ENCODE data around the gene TFPI.
"Not testable (repeated sequence)": the region's sequence is repeated elsewhere in the genome, so short reads cannot be mapped to it uniquely, and the experiment has no call there.

The TFPI gene

DNA sequence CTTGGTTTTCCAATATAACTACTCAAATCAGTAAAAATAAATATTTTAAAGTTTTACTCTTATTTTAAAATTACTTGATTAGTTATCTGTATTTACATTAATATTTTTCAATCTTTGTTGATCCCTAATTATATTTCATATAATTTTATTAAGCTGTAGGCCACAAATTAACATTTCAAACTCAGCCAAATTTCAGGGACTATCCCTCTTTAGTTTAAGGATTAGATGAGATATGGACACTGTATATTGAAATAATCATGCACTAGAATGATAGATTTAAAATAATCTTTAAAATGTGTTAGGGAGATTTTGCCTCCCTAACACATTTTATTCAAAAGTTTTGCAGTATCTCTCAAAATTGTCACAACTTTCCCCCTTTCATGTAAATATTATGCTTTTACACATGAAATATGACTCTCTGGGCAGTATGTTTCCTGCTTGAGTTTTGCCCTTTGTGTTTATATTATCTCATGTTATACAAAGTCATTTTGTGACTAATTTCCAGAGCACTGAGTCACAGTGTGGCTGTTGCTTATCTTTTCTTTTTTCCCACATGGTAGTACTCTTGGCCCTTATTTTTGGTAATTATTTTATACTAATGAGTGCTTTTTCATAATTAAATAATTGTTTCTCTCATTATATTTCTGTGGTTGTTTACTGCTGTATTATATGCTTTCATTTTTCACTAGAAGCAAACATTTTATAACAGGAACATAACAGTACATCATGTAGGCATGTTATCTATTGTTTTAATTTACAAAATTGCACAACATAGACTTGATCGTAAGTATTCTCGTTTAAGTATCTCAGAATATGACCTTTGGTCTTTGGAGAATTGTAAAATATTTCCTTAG is 1.2 kb downstream of the TFPI start:
- DNase-seq = peak; percentile 79

GRCh38 chr2:187552381-187552780 is 1.9 kb downstream of the TFPI start:
- DNase-seq = no peak

GRCh38 chr2:187550857-187551256 is 3.4 kb downstream of the TFPI start:
- no peak for DNase-seq

- no peak for DNase-seq
Observed at GRCh38 chr2:187549951-187550555, 4.2 kb downstream of the TFPI start.

DNA sequence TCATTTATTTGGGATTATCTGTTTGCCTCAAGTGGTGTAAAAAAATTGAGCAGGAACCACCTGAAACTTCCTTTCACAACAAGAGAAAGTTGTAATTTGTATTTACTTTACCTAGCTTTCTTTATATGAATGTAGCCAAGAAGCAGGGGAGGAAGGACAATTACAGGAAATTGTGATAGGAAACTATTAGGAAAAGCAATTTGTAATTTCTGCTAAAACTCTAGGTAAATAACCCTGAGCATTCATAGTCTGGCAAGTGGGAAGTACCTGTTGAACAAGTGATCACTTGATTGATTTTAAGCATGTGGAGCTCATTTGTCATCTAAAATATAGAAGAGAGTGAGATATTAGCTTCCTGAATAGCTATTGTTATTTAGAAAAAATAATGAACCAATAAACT is 5.0 kb downstream of the TFPI start:
- DNase-seq = no peak

DNA sequence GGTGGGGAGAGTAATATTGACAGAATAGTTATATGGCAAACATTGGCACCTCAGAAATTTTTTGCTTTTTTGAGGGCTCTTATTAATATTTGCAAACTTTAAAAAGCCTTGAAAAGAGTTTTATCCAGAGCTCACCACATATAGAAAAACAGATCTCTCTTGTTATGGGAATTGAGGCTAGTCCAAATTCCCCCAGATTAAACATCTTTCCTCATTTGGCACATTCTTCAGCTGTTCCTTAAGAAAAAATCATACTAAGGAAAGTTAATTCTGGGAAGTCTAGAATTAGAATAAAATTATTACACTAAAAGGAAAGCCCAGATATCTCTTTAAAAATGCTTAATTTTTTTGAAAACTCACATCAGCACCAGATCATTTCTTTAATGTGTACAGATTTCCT is 5.6 kb downstream of the TFPI start:
- DNase-seq = no peak

GRCh38 chr2:187547353-187547979 is 6.8 kb downstream of the TFPI start:
- peak; percentile 97 for DNase-seq

GRCh38 chr2:187546762-187547333 is 7.4 kb downstream of the TFPI start:
- DNase-seq = peak; percentile 35

DNA sequence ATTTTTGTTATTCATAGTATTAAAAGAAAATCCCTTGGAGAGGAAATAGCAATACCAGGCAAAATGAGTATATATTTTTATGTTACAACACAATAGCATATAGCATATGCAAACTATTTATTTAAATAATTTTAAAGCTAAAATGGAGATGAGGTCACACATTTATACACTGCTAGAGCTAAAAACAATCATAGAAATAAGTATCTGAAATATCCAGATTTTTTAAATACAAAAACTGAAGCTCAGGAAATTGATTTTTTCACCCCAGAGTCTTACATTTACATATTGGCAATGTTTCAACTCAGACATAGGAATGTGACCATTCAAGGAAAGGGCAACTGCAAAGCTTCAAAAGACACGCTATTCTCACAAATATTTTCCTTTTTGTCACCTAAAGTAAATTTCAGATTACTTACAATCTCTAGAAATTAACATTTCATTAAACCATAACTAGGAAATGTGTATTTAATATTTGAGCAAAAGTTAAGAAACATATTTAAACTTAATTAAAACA is 8.9 kb downstream of the TFPI start:
- DNase-seq = no peak

- no peak for DNase-seq
Observed at GRCh38 chr2:187544371-187545080, 9.7 kb downstream of the TFPI start.

GRCh38 chr2:187543488-187543887 is 10.7 kb downstream of the TFPI start:
- DNase-seq = no peak

DNA sequence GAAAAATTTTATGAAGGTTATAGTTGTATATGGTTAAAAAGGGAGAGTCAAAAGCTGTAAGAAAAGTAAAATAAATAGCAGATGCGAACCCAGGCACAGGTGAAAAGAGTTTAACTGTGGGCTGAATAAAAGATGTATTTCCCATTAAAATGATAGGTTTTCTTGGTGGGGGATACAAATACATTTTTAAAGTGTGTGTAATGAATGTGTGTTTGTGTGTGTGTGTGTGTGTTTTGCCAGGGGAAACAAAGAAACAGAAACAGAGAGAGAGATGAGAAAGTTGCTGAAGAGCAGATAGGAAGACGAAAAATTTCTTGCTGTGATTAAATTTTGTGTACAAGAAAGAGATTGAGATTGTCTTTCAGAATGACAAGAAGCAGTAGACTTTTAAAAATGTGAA is 12.1 kb downstream of the TFPI start:
- no peak for DNase-seq

DNA sequence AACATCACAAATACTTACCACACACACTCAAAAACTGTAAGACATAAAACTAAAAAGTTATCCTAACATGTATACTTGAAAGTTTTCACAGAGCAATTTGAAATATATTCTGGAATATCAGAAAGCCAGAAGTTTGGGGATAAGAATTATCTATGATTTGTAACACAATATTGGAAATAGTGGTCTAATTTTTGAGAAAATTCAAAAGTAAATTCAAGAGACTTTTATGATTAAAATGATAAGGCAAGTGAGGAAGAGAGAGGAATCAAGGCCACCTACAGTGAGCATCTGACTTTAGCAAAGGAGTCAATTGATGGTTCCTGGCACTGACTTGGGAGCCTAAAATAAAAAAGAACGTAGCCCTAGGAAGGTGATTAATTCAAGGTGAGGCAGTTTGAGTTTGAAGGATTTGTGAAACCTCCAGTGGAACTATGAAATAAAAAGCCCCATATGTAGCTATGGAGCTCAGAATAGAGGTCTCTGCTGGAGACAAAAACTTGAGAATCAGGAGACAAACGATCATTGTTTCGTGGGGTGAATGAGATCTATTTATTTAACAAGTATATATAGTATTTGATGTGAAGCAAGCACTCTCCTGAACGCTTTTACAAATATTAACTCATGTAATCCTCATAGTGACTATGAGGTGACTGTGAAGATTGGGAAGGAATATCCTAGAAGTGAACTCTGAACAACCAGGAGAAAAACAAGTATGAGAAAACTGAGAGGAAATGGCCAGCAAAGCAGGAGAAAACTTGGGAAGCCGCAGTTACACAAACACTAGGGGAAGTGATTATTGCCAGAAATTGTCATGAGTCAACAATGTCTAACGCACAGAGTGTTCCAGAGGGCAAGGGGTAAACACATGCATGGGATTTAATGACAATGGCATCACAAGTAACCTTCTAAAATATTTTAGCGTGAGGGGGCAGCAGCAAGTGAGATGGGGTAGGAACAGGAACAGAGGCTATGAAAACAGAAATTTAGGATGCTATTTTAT is 12.8 kb downstream of the TFPI start:
- DNase-seq = peak; percentile 91

GRCh38 chr2:187538222-187538621 is 16.0 kb downstream of the TFPI start:
- not testable (repeated sequence) for DNase-seq

DNA sequence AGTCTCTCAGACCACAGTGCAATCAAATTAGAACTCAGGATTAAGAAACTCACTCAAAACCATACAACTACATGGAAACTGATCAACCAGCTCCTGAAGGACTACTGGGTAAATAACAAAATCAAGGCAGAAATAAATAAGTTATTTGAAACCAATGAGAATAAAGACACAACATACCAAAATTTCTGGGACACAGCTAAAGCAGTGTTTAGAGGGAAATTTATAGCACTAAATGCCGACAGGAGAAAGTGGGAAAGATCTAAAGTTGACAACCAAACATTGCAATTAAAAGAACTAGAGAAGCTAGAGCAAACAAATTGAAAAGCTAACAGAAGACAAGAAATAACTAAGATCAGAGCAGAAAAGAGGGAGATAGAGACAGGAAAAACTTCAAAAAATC is 18.9 kb downstream of the TFPI start:
- not testable (repeated sequence) for DNase-seq

DNA sequence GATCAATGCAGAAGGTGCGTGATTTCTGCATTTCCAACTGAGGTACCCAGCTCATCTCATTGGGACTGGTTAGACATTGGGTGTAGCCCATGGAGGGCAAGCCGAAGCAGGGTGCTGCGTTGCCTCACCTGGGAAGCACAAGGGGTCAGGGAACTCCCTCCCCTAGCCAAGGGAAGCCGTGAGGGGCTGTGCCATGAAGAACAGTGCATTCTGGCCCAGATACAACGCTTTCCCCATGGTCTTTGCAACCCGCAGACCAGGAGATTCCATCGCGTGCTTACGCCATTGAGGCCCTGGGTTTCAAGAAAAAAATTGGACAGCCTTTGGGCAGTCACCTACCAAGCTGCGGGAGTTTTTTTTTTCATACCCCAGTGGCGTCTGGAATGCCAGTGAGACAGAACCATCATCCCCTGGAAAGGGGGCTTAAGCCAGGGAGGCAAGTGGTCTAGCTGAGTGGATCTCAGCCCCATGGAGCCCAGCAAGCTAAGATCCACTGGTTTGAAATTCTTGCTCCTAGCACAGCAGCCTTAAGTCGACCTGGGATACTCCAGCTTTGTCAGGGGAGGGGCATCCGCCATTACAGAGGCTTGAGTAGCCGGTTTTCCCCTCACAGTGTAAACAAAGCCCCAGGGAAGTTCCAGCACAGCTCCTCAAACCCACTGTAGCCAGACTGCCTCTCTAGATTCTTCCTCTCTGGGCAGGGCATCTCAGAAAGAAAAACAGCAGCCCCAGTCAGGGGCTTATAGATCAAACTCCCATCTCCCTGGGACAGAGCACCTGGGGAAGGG is 21.7 kb downstream of the TFPI start:
- DNase-seq = no peak

- no peak for DNase-seq
Observed at GRCh38 chr2:187529977-187530721, 24.1 kb downstream of the TFPI start.

DNA sequence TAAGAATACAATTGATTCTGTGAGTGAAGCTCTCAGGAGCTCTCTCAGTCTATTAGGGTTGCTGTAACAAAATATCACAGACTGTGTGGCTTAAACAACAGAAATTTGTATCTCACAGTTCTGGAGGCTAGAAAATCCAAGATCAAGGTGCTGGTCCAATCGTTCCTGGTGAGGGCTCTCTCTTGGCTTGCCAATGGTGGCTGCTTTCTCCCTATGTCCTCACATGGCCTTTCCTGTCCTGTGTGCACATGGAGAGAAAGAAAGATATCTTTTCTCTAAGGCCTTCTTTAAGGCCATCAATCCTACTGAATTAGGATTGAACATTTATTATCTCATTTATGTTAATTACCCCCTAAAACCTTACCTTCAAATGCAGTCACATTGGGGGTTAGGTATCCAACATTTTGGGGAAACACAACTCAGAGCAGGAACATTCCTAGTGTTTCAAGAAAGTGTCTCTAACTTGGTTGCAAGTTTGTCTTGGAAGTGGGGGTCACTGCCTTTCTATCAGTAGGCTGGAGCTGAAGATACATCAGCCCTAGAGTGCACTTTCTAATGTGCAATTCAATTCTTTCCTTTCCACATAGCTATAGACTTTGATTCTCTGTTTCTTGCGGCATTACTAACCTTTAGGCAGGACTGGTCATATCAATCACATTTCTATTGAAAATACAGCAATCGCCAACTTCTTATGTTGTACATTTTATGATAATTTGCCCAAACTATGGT is 24.8 kb downstream of the TFPI start:
- no peak for DNase-seq

DNA sequence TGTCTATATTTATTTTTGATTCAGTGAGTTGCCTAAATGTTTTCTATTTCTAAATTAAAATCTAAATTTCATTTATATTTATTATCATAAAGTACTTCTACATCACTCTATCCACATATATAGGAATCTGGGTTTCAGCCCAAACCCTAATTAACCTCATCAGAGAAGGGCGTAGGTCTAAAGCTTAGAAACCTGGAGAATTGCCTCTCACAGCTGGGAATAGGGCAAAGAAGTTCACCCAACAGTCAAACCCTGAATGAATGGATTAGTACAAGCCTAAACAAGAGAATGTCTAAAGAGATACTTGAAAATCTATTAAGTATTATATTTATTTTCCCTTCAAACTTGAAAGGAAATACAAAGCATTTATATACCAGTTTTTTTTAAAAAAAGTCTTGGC is 26.2 kb downstream of the TFPI start:
- no peak for DNase-seq
